HepG2 (cell line): ENCODE data around the gene EGFR. TPM values are rescaled to one million over a fixed set of nuclear protein-coding genes. Genes with fewer than 3 reads are reported as not detected.

ENCODE experiments used
- ADNP ChIP-seq: sonication (generic); formaldehyde crosslinking; IDR thresholded peaks from 2 replicates; pipeline ENCODE4 v1.4.0; 2020; ENCODE audit warnings: missing genetic modification reagents
- ATF6 ChIP-seq: sonication (generic); formaldehyde crosslinking; conservative IDR thresholded peaks from 2 replicates; pipeline ENCODE4 v1.4.0; 2020; ENCODE audit warnings: missing genetic modification reagents
- CENPBD1 ChIP-seq: sonication (generic); formaldehyde crosslinking; IDR thresholded peaks from 2 replicates; pipeline ENCODE4 v1.8.0; 2022; ENCODE audit warnings: missing genetic modification reagents, low read depth, mild to moderate bottlenecking, borderline replicate concordance
- DDIT3 ChIP-seq: sonication (generic); formaldehyde crosslinking; IDR thresholded peaks from 2 replicates; pipeline ENCODE4 v1.4.0; 2020; ENCODE audit warnings: mild to moderate bottlenecking, missing genetic modification reagents
- FOXC1 ChIP-seq: sonication (generic); formaldehyde crosslinking; IDR thresholded peaks from 2 replicates; pipeline ENCODE4 v1.8.0; 2022; ENCODE audit warnings: mild to moderate bottlenecking, missing genetic modification reagents, borderline replicate concordance
- ISX ChIP-seq: sonication (generic); formaldehyde crosslinking; conservative IDR thresholded peaks from 2 replicates; pipeline ENCODE4 v1.5.0; 2020; ENCODE audit warnings: missing genetic modification reagents
- NCOR1 ChIP-seq: fragments of 200-600 bp; sonication (generic); IDR thresholded peaks from 2 replicates; pipeline ENCODE4 v1.7.0; 2017; ENCODE audit warnings: antibody characterized with exemption, low read length, borderline replicate concordance
- NR2F1 ChIP-seq, 2 experiments: fragments of 450-650 bp in 1 of 2; formaldehyde crosslinking in 1 of 2; IDR thresholded peaks; 2 replicates each; pipeline versions ENCODE4 v1.5.0 to v1.6.1; 2016 to 2020; ENCODE audit warnings: mild to moderate bottlenecking in 1 of 2, missing compliant biosample characterization in 1 of 2, missing genetic modification reagents in 1 of 2, moderate library complexity in 1 of 2
- PAXIP1 ChIP-seq: sonication (generic); formaldehyde crosslinking; conservative IDR thresholded peaks from 2 replicates; pipeline ENCODE4 v1.4.0; 2020; ENCODE audit warnings: mild to moderate bottlenecking, missing genetic modification reagents, moderate library complexity
- PHF21A ChIP-seq: sonication (generic); formaldehyde crosslinking; IDR thresholded peaks from 2 replicates; pipeline ENCODE4 v1.5.0; 2020; ENCODE audit warnings: mild to moderate bottlenecking, missing genetic modification reagents
- RARA ChIP-seq: IDR thresholded peaks from 2 replicates; pipeline ENCODE4 v1.6.1; 2016; ENCODE audit warnings: missing genetic modification reagents, missing compliant biosample characterization
- RCOR2 ChIP-seq: IDR thresholded peaks from 2 replicates; pipeline ENCODE4 v1.6.1; 2016; ENCODE audit warnings: missing biosample characterization, missing genetic modification reagents
- SKI ChIP-seq: fragments of 450-650 bp; IDR thresholded peaks from one replicate; pipeline ENCODE4 v1.6.1; 2018; ENCODE audit warnings: mild to moderate bottlenecking; ENCODE audit not compliant: partially characterized antibody
- STAG1 ChIP-seq: sonication (generic); formaldehyde crosslinking; IDR thresholded peaks from 2 replicates; pipeline ENCODE4 v1.4.0; 2020; ENCODE audit warnings: missing genetic modification reagents
- TCF12 ChIP-seq, 2 experiments: fragments of 450-650 bp in 1 of 2; sonication (generic) in 1 of 2; formaldehyde crosslinking in 1 of 2; IDR thresholded peaks; 2 replicates each; pipeline versions ENCODE4 v1.6.1 to v1.8.0; 2017 to 2022; ENCODE audit warnings: antibody characterized with exemption in 1 of 2, mild to moderate bottlenecking in 1 of 2, missing genetic modification reagents in 1 of 2, moderate library complexity in 1 of 2
- ZBTB7B ChIP-seq: sonication (generic); formaldehyde crosslinking; IDR thresholded peaks from 2 replicates; pipeline ENCODE4 v1.4.0; 2020; ENCODE audit warnings: missing genetic modification reagents
- ZFP37 ChIP-seq: sonication (generic); formaldehyde crosslinking; IDR thresholded peaks from 2 replicates; pipeline ENCODE4 v1.4.0; 2020; ENCODE audit warnings: missing genetic modification reagents, borderline replicate concordance
- ZFP41 ChIP-seq: sonication (generic); formaldehyde crosslinking; IDR thresholded peaks from 2 replicates; pipeline ENCODE4 v1.4.0; 2020; ENCODE audit warnings: mild to moderate bottlenecking, missing genetic modification reagents, borderline replicate concordance
- ZIK1 ChIP-seq: sonication (generic); formaldehyde crosslinking; IDR thresholded peaks from 2 replicates; pipeline ENCODE4 v1.5.0; 2020; ENCODE audit warnings: mild to moderate bottlenecking, low read depth, missing genetic modification reagents, borderline replicate concordance
- ZNF510 ChIP-seq: sonication (generic); formaldehyde crosslinking; IDR thresholded peaks from 2 replicates; pipeline ENCODE4 v1.4.0; 2020; ENCODE audit warnings: low read depth, mild to moderate bottlenecking, missing genetic modification reagents
- ZNF567 ChIP-seq: sonication (generic); formaldehyde crosslinking; IDR thresholded peaks from 2 replicates; pipeline ENCODE4 v1.8.1; 2023; ENCODE audit warnings: mild to moderate bottlenecking, missing genetic modification reagents, borderline replicate concordance
- ZNF614 ChIP-seq: IDR thresholded peaks from 2 replicates; pipeline ENCODE4 v1.6.1; 2018; ENCODE audit warnings: missing biosample characterization, missing genetic modification reagents, inconsistent platforms, borderline replicate concordance
- polyA plus RNA-seq, 8 experiments: library from polyadenylated mRNA; depleted of rRNA in 3 of 8; stranded (reverse) in 7 of 8; unstranded in 1 of 8; fragments of >200 nt; fragmentation: Illumina TruSeq in 4 of 8; extraction: Trizol in 4 of 8; gene quantifications; 2 replicates each; pipeline versions ENCODE4 v1.2.1 to v1.2.3, GENCODE V29; 2011 to 2016; ENCODE audit warnings: low read depth in 4 of 8, missing spikeins in 1 of 8, mixed read lengths in 1 of 8; ENCODE audit not compliant: insufficient read depth in 1 of 8
- total RNA-seq, 5 experiments: library from RNA; depleted of rRNA; stranded (reverse); fragments of >200 nt; fragmentation: Illumina TruSeq; extraction: Trizol; gene quantifications; 2 replicates each; pipeline ENCODE4 v1.2.3, GENCODE V29; 2016; ENCODE audit warnings: low read depth in 1 of 5
- TF ChIP-seq, protein P1 (sequence below): sonication (generic); formaldehyde crosslinking; IDR thresholded peaks from 2 replicates; pipeline ENCODE4 v1.5.0; 2020; ENCODE audit warnings: mild to moderate bottlenecking, missing genetic modification reagents

The EGFR gene
- total and polyA plus RNA-seq, 2 of the 13 experiments (the other 11 are each of a cell fraction or from before 2014, with no cell fraction given), result 7.0 to 10.0 TPM

DNA sequence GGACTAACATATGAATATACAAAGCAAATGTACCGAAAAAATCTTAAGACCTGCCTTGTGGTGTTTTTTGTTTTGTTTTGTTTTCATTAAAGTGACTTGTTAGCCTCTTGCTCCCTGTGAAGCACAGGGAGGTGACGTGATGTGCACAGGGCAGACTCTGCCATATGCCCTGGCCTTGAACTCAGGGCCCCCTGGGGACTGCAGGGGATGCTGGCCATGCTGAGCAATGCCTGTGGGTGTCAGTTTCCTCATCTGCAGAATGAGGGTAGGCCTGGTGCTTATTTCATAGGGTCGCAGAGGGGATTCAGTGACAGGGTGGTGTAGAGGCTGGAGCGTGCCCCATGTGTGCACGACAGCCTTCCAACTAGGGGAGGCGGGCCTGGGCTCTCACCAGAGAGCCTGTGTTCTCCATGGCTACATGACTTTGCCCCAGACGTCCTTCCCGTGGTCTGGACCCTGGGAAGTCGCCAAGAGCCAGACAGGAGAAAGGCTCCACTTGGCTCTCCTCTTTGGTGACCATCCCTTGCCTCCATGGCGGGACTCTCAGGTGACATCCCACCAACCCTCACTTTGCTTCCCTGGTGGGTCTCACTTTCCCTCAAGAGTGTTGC is 14.5 kb downstream of the EGFR start (continued):
- TF ChIP-seq ISX (CRISPR knock-in tag) (no peak), ZFP41 (CRISPR knock-in tag) (no peak), ZNF614 (CRISPR knock-in tag) (no peak), ADNP (no peak), ZFP37 (CRISPR knock-in tag) (no peak), DDIT3 (CRISPR knock-in tag) (no peak), ZBTB7B (CRISPR knock-in tag) (no peak), PHF21A (CRISPR knock-in tag) (no peak), STAG1 (no peak), NCOR1 (no peak), ZNF510 (no peak), RCOR2 (no peak), SKI (peak; percentile 12), ZNF567 (CRISPR knock-in tag) (no peak), RARA (CRISPR knock-in tag) (peak; percentile 94), ATF6 (CRISPR knock-in tag) (no peak), TCF12 (IDR thresholded peaks at IDR 0.05) (no peak), TCF12 (CRISPR knock-in tag; IDR thresholded peaks at IDR 0.05) (no peak), PAXIP1 (CRISPR knock-in tag) (0 out of 2 replicates have a peak, but pooled peaks have one; percentile 19), NR2F1 (CRISPR knock-in tag; IDR thresholded peaks at IDR 0.05) (peak in 1 of 2 experiments; percentile 39; a peak in 1 of 4 replicates), ZIK1 (CRISPR knock-in tag) (no peak), CENPBD1 (no peak), FOXC1 (CRISPR knock-in tag) (no peak)
- TF ChIP-seq, protein P1, sequence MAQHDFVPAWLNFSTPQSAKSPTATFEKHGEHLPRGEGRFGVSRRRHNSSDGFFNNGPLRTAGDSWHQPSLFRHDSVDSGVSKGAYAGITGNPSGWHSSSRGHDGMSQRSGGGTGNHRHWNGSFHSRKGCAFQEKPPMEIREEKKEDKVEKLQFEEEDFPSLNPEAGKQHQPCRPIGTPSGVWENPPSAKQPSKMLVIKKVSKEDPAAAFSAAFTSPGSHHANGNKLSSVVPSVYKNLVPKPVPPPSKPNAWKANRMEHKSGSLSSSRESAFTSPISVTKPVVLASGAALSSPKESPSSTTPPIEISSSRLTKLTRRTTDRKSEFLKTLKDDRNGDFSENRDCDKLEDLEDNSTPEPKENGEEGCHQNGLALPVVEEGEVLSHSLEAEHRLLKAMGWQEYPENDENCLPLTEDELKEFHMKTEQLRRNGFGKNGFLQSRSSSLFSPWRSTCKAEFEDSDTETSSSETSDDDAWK (CRISPR knock-in tag), result no peak
